LNCAP (cell line): Measurements from ENCODE around the gene LMBR1L.

ENCODE experiments used
- CTCF ChIP-seq: fragments of 450-650 bp; IDR thresholded peaks from 2 replicates; pipeline ENCODE4 v1.5.1; 2017; ENCODE audit warnings: mild to moderate bottlenecking

The LMBR1L gene

GRCh38 chr12:49059299-49060171 is 51.1 kb downstream of the LMBR1L start:
- no peak for TF ChIP-seq CTCF

- no peak for TF ChIP-seq CTCF
Measured at GRCh38 chr12:49059045-49059298, 51.7 kb downstream of the LMBR1L start.

GRCh38 chr12:49058366-49059044 is 52.1 kb downstream of the LMBR1L start:
- no peak for TF ChIP-seq CTCF

- TF ChIP-seq CTCF = no peak
Measured at GRCh38 chr12:49057888-49058287, 52.8 kb downstream of the LMBR1L start.

GRCh38 chr12:49055978-49056754 is 54.5 kb downstream of the LMBR1L start:
- TF ChIP-seq CTCF = no peak

GRCh38 chr12:49055092-49055491 is 55.6 kb downstream of the LMBR1L start:
- TF ChIP-seq CTCF = no peak

- TF ChIP-seq CTCF = no peak
Measured at GRCh38 chr12:49054524-49054923, 56.1 kb downstream of the LMBR1L start.
